HCT116 (cell line): ENCODE measurements around the gene RAB11FIP2. TPM values are rescaled to one million over a fixed set of nuclear protein-coding genes. Genes with fewer than 3 reads are reported as not detected.

Experiments used
- ATAC-seq: fragments of 200-7000 bp; cut with Tn5 transposase; 2 replicates; pipeline ENCODE4 v1.9.1; 2020; ENCODE audit warnings: mild to moderate bottlenecking, moderate library complexity
- BruUV-seq: library from RNA; stranded (reverse); fragments of 400-500 nt; replicated peaks from 2 replicates; lab custom pipeline; 2021; lab: Mats Ljungman, UMichigan
- CTCF ChIA-PET: fragments of 300-600 bp; sonication (Branson Sonifier 250); formaldehyde crosslinking; loops from one replicate; lab custom pipeline; 2021; ENCODE audit warnings: antibody characterized with exemption; lab: Charles Lee
- POLR2A ChIA-PET: fragments of 300-600, 350-600 bp; sonication (Branson Sonifier 250); formaldehyde crosslinking; loops from one replicate; lab custom pipeline; 2021; ENCODE audit warnings: antibody characterized with exemption; lab: Charles Lee
- RAD21 ChIA-PET, 2 experiments: fragments of 300-600 bp; sonication (Branson Sonifier 250); formaldehyde crosslinking; loops; one replicate each; lab custom pipeline; 2023; ENCODE audit warnings: low total read pairs in 2 of 2; ENCODE audit not compliant: uncharacterized antibody in 2 of 2, unreplicated experiment in 2 of 2, low non-redundant PET in 1 of 2; lab: Charles Lee
- DNase-seq: peaks from one replicate; pipeline ENCODE4 v3.0.0-alpha.2; 2010; ENCODE audit warnings: low read depth, low spot score
- H2AFZ ChIP-seq: fragments of 200-600 bp; shearing (Covaris generic), sonication (generic); 2 replicates; pipeline ENCODE4 v1.6.1; 2017; ENCODE audit warnings: low read depth, mixed run types, mixed read lengths, antibody characterized with exemption, low read length; ENCODE audit not compliant: poor library complexity, severe bottlenecking
- H3K27ac ChIP-seq: 2 replicates; pipeline ENCODE4 v1.5.1; 2012; ENCODE audit warnings: low read depth, low read length
- H3K27me3 ChIP-seq: fragments of 200-600 bp; sonication (generic); 2 replicates; pipeline ENCODE4 v1.6.1; 2016; ENCODE audit warnings: mixed run types, low read length, mixed read lengths; ENCODE audit not compliant: insufficient read depth
- H3K36me3 ChIP-seq, 2 experiments: fragments of 200-500 bp in 1 of 2; fragments of 200-600 bp in 1 of 2; sonication (Bioruptor generic) in 1 of 2; sonication (generic) in 1 of 2; 2 replicates each; pipeline versions ENCODE4 v1.5.1 to v1.6.1; 2014 to 2016; ENCODE audit warnings: low read length in 2 of 2, inconsistent platforms in 1 of 2, mixed read lengths in 1 of 2, mixed run types in 1 of 2; ENCODE audit not compliant: insufficient read depth in 2 of 2, control insufficient read depth in 1 of 2
- H3K4me1 ChIP-seq, 2 experiments: fragments of 200-600 bp in 1 of 2; sonication (generic) in 1 of 2; 2 replicates each; pipeline versions ENCODE4 v1.5.1 to v1.6.1; 2012 to 2017; ENCODE audit warnings: low read length in 2 of 2, inconsistent platforms in 1 of 2, mild to moderate bottlenecking in 1 of 2, mixed read lengths in 1 of 2, mixed run types in 1 of 2, moderate library complexity in 1 of 2; ENCODE audit not compliant: insufficient read depth in 2 of 2, control insufficient read depth in 1 of 2
- H3K4me2 ChIP-seq: fragments of 200-600 bp; sonication (generic); 2 replicates; pipeline ENCODE4 v1.6.1; 2017; ENCODE audit warnings: mixed run types, low read length, mixed read lengths
- H3K4me3 ChIP-seq, 2 experiments: fragments of 200-600 bp in 1 of 2; sonication (generic) in 1 of 2; replicated peaks in 1 of 2; 2 replicates each; pipeline ENCODE4 v1.5.1; 2011 to 2016; ENCODE audit warnings: low read length in 2 of 2, control low read depth in 1 of 2, low read depth in 1 of 2, mild to moderate bottlenecking in 1 of 2, mixed read lengths in 1 of 2, mixed run types in 1 of 2
- H3K79me2 ChIP-seq: fragments of 200-600 bp; sonication (generic); 2 replicates; pipeline ENCODE4 v1.6.1; 2017; ENCODE audit warnings: mild to moderate bottlenecking, mixed run types, low read length, moderate library complexity, mixed read lengths; ENCODE audit not compliant: insufficient read depth
- H3K9ac ChIP-seq: fragments of 200-600 bp; sonication (generic); 2 replicates; pipeline ENCODE4 v1.6.1; 2016; ENCODE audit warnings: low read length, mixed read lengths
- H3K9me2 ChIP-seq: fragments of 200-600 bp; sonication (generic), shearing (Covaris generic); 2 replicates; pipeline ENCODE4 v1.6.1; 2017; ENCODE audit warnings: mixed run types, mild to moderate bottlenecking, moderate library complexity; ENCODE audit not compliant: insufficient read depth
- H3K9me3 ChIP-seq, 2 experiments: fragments of 200-500 bp in 1 of 2; fragments of 200-600 bp in 1 of 2; sonication (Bioruptor generic) in 1 of 2; sonication (generic) in 1 of 2; 2 replicates each; pipeline ENCODE4 v1.6.1; 2014 to 2017; ENCODE audit warnings: low read length in 2 of 2, mixed read lengths in 2 of 2, inconsistent platforms in 1 of 2, low read depth in 1 of 2, mild to moderate bottlenecking in 1 of 2, mixed run types in 1 of 2, moderate library complexity in 1 of 2; ENCODE audit not compliant: control insufficient read depth in 1 of 2, insufficient read depth in 1 of 2
- H4K20me1 ChIP-seq: fragments of 200-600 bp; sonication (generic), shearing (Covaris generic); 2 replicates; pipeline ENCODE4 v1.6.1; 2017; ENCODE audit warnings: mixed run types, mild to moderate bottlenecking, moderate library complexity; ENCODE audit not compliant: insufficient read depth
- CBX3 ChIP-seq: IDR thresholded peaks from 2 replicates; pipeline ENCODE4 v1.6.1; 2012; ENCODE audit warnings: low read depth
- CEBPB ChIP-seq: IDR thresholded peaks from 2 replicates; pipeline ENCODE4 v1.6.1; 2012; ENCODE audit warnings: low read depth
- EGR1 ChIP-seq: IDR thresholded peaks from 2 replicates; pipeline ENCODE4 v1.6.1; 2012; ENCODE audit warnings: low read depth
- EZH2 ChIP-seq: fragments of 200-600 bp; sonication (generic); IDR thresholded peaks from 2 replicates; pipeline ENCODE4 v1.6.1; 2017; ENCODE audit warnings: antibody characterized with exemption, mixed run types
- EZH2phosphoT487 ChIP-seq: fragments of 200-600 bp; IDR thresholded peaks from 2 replicates; pipeline ENCODE4 v1.6.1; 2018; ENCODE audit warnings: antibody characterized with exemption, borderline replicate concordance
- FOSL1 ChIP-seq: IDR thresholded peaks from 2 replicates; pipeline ENCODE4 v1.6.1; 2012; ENCODE audit warnings: low read depth
- SP1 ChIP-seq: IDR thresholded peaks from 2 replicates; pipeline ENCODE4 v1.6.1; 2012; ENCODE audit warnings: low read depth
- TCF7L2 ChIP-seq: IDR thresholded peaks from 2 replicates; pipeline ENCODE4 v1.7.0; 2011; ENCODE audit warnings: borderline replicate concordance, inconsistent platforms; ENCODE audit not compliant: insufficient read depth, insufficient read length; ENCODE audit errors: extremely low read depth
- ZNF274 ChIP-seq: fragments of 200-500 bp; sonication (Bioruptor generic); IDR thresholded peaks from 2 replicates; pipeline ENCODE4 v1.6.1; 2014; ENCODE audit warnings: mild to moderate bottlenecking, low read depth, low read length, inconsistent platforms
- intact Hi-C: fragments of 100-400 bp; cut with micrococcal nuclease; formaldehyde crosslinking; loops from 2 replicates; pipeline ENCODE4 v1.10.0; 2022
- total RNA-seq: library from RNA; stranded (reverse); gene quantifications from one replicate; pipeline ENCODE4 v1.2.1, GENCODE V29; 2021; ENCODE audit not compliant: unreplicated experiment
- TF ChIP-seq, protein P1 (sequence below), 3 experiments: fragments of 200-600 bp in 1 of 3; sonication (generic) in 1 of 3; IDR thresholded peaks in 2 of 3; conservative IDR thresholded peaks in 1 of 3; 2 replicates each; pipeline ENCODE4 v1.5.1; 2012 to 2017; ENCODE audit warnings: low read depth in 2 of 3, low read length in 2 of 3, antibody characterized with exemption in 1 of 3, borderline replicate concordance in 1 of 3, control low read depth in 1 of 3, mild to moderate bottlenecking in 1 of 3, mixed read lengths in 1 of 3, mixed run types in 1 of 3, moderate library complexity in 1 of 3; ENCODE audit not compliant: insufficient read depth in 1 of 3

RAB11FIP2 gene
- total RNA-seq, 1 experiment from 2014 or later, result 16.8 TPM

GRCh38 chr10:118012952-118013525, 33.7 kb downstream of the RAB11FIP2 start:
- H3K36me3 ChIP-seq, result no peaks in the 10 kb centered on the region
- H3K9ac ChIP-seq, result no peak overlapping the region
- ATAC-seq (no peak), DNase-seq (no peak)
- no peaks in the 10 kb centered on the region for H3K9me3 ChIP-seq
- no TSS peak for BruUV-seq
- ChIA-PET CTCF (no interaction called here), RAD21 (no interaction called here), POLR2A (no interaction called here)
- no peak overlapping the region for H3K4me2 ChIP-seq
- no peaks in the 10 kb centered on the region for H3K4me1 ChIP-seq
- H2AFZ ChIP-seq, result no peak overlapping the region
- intact Hi-C loops, result no loop called here
- no peaks in the 10 kb centered on the region for H3K79me2 ChIP-seq
- H4K20me1 ChIP-seq, result no peaks in the 10 kb centered on the region
- H3K27me3 ChIP-seq, result no peaks in the 10 kb centered on the region
- no peak overlapping the region for H3K4me3 ChIP-seq
- no peak overlapping the region for H3K27ac ChIP-seq
- H3K9me2 ChIP-seq, result no peaks in the 10 kb centered on the region
- TF ChIP-seq, protein P1, sequence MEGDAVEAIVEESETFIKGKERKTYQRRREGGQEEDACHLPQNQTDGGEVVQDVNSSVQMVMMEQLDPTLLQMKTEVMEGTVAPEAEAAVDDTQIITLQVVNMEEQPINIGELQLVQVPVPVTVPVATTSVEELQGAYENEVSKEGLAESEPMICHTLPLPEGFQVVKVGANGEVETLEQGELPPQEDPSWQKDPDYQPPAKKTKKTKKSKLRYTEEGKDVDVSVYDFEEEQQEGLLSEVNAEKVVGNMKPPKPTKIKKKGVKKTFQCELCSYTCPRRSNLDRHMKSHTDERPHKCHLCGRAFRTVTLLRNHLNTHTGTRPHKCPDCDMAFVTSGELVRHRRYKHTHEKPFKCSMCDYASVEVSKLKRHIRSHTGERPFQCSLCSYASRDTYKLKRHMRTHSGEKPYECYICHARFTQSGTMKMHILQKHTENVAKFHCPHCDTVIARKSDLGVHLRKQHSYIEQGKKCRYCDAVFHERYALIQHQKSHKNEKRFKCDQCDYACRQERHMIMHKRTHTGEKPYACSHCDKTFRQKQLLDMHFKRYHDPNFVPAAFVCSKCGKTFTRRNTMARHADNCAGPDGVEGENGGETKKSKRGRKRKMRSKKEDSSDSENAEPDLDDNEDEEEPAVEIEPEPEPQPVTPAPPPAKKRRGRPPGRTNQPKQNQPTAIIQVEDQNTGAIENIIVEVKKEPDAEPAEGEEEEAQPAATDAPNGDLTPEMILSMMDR (IDR thresholded peaks at IDR 0.05 in 2 of 3, conservative IDR thresholded peaks at IDR 0.05 in 1 of 3; ENCODE audit: borderline replicate concordance in 1 of 3, insufficient read depth in 1 of 3, low read depth in 2 of 3, low read length in 2 of 3), result no peak
- no peak for TF ChIP-seq CBX3
- TF ChIP-seq CEBPB, result no peak
- no peak for TF ChIP-seq ZNF274
- TF ChIP-seq SP1, result no peak
- no peak for TF ChIP-seq EGR1

DNA sequence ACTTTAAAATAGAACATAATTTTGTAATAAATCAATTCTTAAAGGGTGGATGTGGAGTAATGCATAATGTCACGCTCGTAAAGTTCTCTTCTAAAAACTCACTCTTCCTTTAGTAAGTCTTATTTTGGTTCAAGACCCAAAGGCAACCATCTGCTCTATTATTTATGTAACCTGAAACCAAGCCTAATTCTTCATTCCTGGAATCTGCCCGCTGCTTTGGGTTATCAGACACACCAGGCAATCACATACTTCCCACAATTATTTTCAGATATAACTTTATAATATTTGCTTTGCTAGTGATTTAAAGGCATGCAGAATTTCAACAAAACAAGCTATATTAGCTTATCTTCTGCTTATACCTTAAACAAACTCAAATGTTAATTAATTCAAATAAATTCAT, 39.0 kb downstream of the RAB11FIP2 start:
- BruUV-seq, result no TSS peak
- Histone ChIP-seq H3K9ac (no peak overlapping the region), H3K4me3 (no peak overlapping the region), H3K4me2 (no peak overlapping the region), H3K79me2 (no peaks in the 10 kb centered on the region), H3K4me1 (no peaks in the 10 kb centered on the region), H4K20me1 (no peaks in the 10 kb centered on the region), H3K36me3 (no peaks in the 10 kb centered on the region), H3K27me3 (no peaks in the 10 kb centered on the region), H3K9me2 (no peaks in the 10 kb centered on the region), H3K9me3 (no peaks in the 10 kb centered on the region), H2AFZ (no peak overlapping the region), H3K27ac (no peak overlapping the region)
- ATAC-seq (no peak), DNase-seq (no peak)
- no peak for TF ChIP-seq EZH2phosphoT487
- TF ChIP-seq SP1, result no peak
- TF ChIP-seq FOSL1, result no peak
- no peak for TF ChIP-seq EZH2
- TF ChIP-seq CEBPB, result no peak
- TF ChIP-seq TCF7L2, result no peak
- ChIA-PET CTCF (no interaction called here), RAD21 (no interaction called here), POLR2A (no interaction called here)
- intact Hi-C loops, result no loop called here
